OCI-LY3 (cell line): ENCODE measurements around the gene AURKA.

Experiments used
- CTCF ChIP-seq: fragments of 200-600, 300-600 bp; sonication (generic); IDR thresholded peaks from 2 replicates; pipeline ENCODE4 v1.5.1; 2014; ENCODE audit warnings: antibody characterized with exemption, low read length, low read depth
- EZH2phosphoT487 ChIP-seq: fragments of 200-600 bp; shearing (Covaris generic); IDR thresholded peaks from 2 replicates; pipeline ENCODE4 v1.6.1; 2018; ENCODE audit warnings: antibody characterized with exemption, mixed run types, low read depth

DNA sequence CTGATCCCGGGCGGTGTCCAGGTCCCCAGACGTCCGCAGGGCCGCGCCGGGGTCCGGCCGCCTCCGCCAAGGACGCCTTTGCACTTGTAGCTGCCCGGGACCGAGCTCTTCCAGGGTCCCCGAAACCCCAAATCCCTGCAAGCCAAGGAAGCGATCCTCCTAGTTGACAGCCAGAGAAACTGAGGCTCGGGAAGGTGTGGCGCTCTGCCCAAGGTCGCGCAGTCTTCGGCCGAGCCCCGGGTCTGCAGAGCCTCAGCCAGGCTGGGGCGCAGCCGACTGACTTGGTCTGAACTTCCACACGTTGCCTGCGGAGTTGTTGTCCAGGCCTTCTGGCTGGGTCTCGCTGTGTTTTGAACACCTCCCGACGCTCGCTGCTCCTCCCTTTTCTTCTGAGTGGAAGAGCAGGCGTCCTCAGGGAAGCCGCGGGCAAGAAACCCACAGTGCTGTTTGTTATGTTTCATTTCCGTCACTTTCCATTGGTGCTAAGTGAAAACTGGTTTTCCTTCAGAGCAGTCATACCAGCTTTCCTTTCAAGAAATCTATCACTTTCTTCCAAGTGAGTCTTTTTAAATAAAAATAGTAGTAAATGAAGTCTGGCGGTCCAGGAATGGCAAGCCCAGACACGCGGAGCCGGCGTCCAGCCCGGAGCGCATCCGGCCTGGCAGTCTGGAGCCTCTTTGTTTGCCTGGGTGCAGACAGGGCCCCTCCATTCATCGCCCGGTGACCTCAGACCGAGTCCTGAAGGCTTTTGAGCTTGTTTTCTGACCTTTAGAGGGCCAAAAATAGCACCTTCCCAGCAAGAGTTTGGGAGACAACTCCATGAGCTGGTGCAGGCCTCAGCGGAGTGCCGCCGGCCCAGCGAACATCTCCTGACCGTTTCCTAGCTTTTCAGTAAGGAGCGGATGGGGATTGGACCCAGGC lies 32.5 kb downstream of the AURKA start:
- no peak for TF ChIP-seq CTCF
- no peak for TF ChIP-seq EZH2phosphoT487
